ENCODE results near the gene ASXL1.

The ASXL1 gene

GRCh38 chr20:32325706-32326503 lies 32.2 kb upstream of the ASXL1 start:
- no peaks in the 10 kb centered on the region for H3K27me3 ChIP-seq (ENCODE audit: control insufficient read depth, insufficient read depth, low read length)
- H3K4me1 ChIP-seq (ENCODE audit: control insufficient read depth, insufficient read depth, low read length), result no peaks in the 10 kb centered on the region
- H3K36me3 ChIP-seq (ENCODE audit: control insufficient read depth, insufficient read depth, low read length), result no peaks in the 10 kb centered on the region
- no peak overlapping the region for H3K9ac ChIP-seq (ENCODE audit: low read depth, low read length)
- no peaks in the 10 kb centered on the region for H3K9me3 ChIP-seq (ENCODE audit: control insufficient read depth, insufficient read depth, low read length)
- H3K4me3 ChIP-seq (ENCODE audit: low read depth, low read length), result no peak overlapping the region

DNA sequence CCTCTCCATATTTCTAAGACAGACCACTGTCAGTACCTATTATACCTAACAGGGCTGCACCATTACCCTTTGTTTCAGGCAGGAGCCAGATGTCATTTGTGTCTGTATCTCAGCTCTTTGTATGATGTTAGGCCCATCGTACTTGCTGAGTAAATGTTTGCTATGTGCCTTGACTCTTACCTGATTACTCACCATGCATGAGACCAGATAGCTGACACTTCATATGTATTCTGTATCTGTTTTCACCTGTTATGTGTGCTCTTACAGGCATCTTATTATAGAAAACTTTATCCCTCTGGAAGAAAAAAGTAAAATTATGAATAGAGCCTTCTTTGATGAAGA lies 31.7 kb upstream of the ASXL1 start:
- H3K36me3 ChIP-seq (ENCODE audit: control insufficient read depth, insufficient read depth, low read length), result no peaks in the 10 kb centered on the region
- H3K4me3 ChIP-seq (ENCODE audit: low read depth, low read length), result no peak overlapping the region
- no peaks in the 10 kb centered on the region for H3K4me1 ChIP-seq (ENCODE audit: control insufficient read depth, insufficient read depth, low read length)

GRCh38 chr20:32327087-32327681 lies 30.9 kb upstream of the ASXL1 start:
- Histone ChIP-seq H3K4me3 (ENCODE audit: low read depth, low read length) (no peak overlapping the region), H3K4me1 (ENCODE audit: control insufficient read depth, insufficient read depth, low read length) (no peaks in the 10 kb centered on the region), H3K9me3 (ENCODE audit: control insufficient read depth, insufficient read depth, low read length) (no peaks in the 10 kb centered on the region), H3K27me3 (ENCODE audit: control insufficient read depth, insufficient read depth, low read length) (no peaks in the 10 kb centered on the region), H3K9ac (ENCODE audit: low read depth, low read length) (no peak overlapping the region), H3K36me3 (ENCODE audit: control insufficient read depth, insufficient read depth, low read length) (no peaks in the 10 kb centered on the region)

More for the DNA sequence above, 31.7 kb upstream of the ASXL1 start:
- H3K9me3 ChIP-seq (ENCODE audit: control insufficient read depth, insufficient read depth, low read length), result no peaks in the 10 kb centered on the region
- H3K9ac ChIP-seq (ENCODE audit: low read depth, low read length), result no peak overlapping the region
- H3K27me3 ChIP-seq (ENCODE audit: control insufficient read depth, insufficient read depth, low read length), result no peaks in the 10 kb centered on the region

- no peak overlapping the region for H3K9ac ChIP-seq (ENCODE audit: low read depth, low read length)
- no peaks in the 10 kb centered on the region for H3K27me3 ChIP-seq (ENCODE audit: control insufficient read depth, insufficient read depth, low read length)
These were observed 28.1 kb upstream of the ASXL1 start for GRCh38 chr20:32329817-32330554.

GRCh38 chr20:32330555-32330897 lies 27.6 kb upstream of the ASXL1 start:
- no peak overlapping the region for H3K4me3 ChIP-seq (ENCODE audit: low read depth, low read length)
- H3K4me1 ChIP-seq (ENCODE audit: control insufficient read depth, insufficient read depth, low read length), result no peaks in the 10 kb centered on the region
- no peaks in the 10 kb centered on the region for H3K9me3 ChIP-seq (ENCODE audit: control insufficient read depth, insufficient read depth, low read length)
- no peaks in the 10 kb centered on the region for H3K27me3 ChIP-seq (ENCODE audit: control insufficient read depth, insufficient read depth, low read length)
- H3K36me3 ChIP-seq (ENCODE audit: control insufficient read depth, insufficient read depth, low read length), result peaks cover 3% of the 10 kb centered on the region
- H3K9ac ChIP-seq (ENCODE audit: low read depth, low read length), result no peak overlapping the region

More at GRCh38 chr20:32329817-32330554, 28.1 kb upstream of the ASXL1 start:
- Histone ChIP-seq H3K36me3 (ENCODE audit: control insufficient read depth, insufficient read depth, low read length) (peaks cover 3% of the 10 kb centered on the region), H3K4me1 (ENCODE audit: control insufficient read depth, insufficient read depth, low read length) (no peaks in the 10 kb centered on the region), H3K4me3 (ENCODE audit: low read depth, low read length) (no peak overlapping the region), H3K9me3 (ENCODE audit: control insufficient read depth, insufficient read depth, low read length) (no peaks in the 10 kb centered on the region)

- no peak overlapping the region for H3K9ac ChIP-seq (ENCODE audit: low read depth, low read length)
- H3K36me3 ChIP-seq (ENCODE audit: control insufficient read depth, insufficient read depth, low read length), result peaks cover 3% of the 10 kb centered on the region
- no peaks in the 10 kb centered on the region for H3K4me1 ChIP-seq (ENCODE audit: control insufficient read depth, insufficient read depth, low read length)
- H3K27me3 ChIP-seq (ENCODE audit: control insufficient read depth, insufficient read depth, low read length), result no peaks in the 10 kb centered on the region
- no peaks in the 10 kb centered on the region for H3K9me3 ChIP-seq (ENCODE audit: control insufficient read depth, insufficient read depth, low read length)
- H3K4me3 ChIP-seq (ENCODE audit: low read depth, low read length), result no peak overlapping the region
These were observed 25.5 kb upstream of the ASXL1 start for GRCh38 chr20:32332614-32333013.

- H3K4me1 ChIP-seq (ENCODE audit: control insufficient read depth, insufficient read depth, low read length), result no peaks in the 10 kb centered on the region
- H3K9ac ChIP-seq (ENCODE audit: low read depth, low read length), result no peak overlapping the region
- H3K36me3 ChIP-seq (ENCODE audit: control insufficient read depth, insufficient read depth, low read length), result peaks cover 3% of the 10 kb centered on the region
- no peaks in the 10 kb centered on the region for H3K9me3 ChIP-seq (ENCODE audit: control insufficient read depth, insufficient read depth, low read length)
- H3K27me3 ChIP-seq (ENCODE audit: control insufficient read depth, insufficient read depth, low read length), result no peaks in the 10 kb centered on the region
- no peak overlapping the region for H3K4me3 ChIP-seq (ENCODE audit: low read depth, low read length)
These were observed 24.7 kb upstream of the ASXL1 start for GRCh38 chr20:32333181-32333987.

GRCh38 chr20:32333988-32334885 lies 23.9 kb upstream of the ASXL1 start:
- Histone ChIP-seq H3K4me3 (ENCODE audit: low read depth, low read length) (no peak overlapping the region), H3K4me1 (ENCODE audit: control insufficient read depth, insufficient read depth, low read length) (peaks cover 2% of the 10 kb centered on the region), H3K36me3 (ENCODE audit: control insufficient read depth, insufficient read depth, low read length) (peaks cover 3% of the 10 kb centered on the region), H3K9ac (ENCODE audit: low read depth, low read length) (no peak overlapping the region), H3K9me3 (ENCODE audit: control insufficient read depth, insufficient read depth, low read length) (no peaks in the 10 kb centered on the region), H3K27me3 (ENCODE audit: control insufficient read depth, insufficient read depth, low read length) (no peaks in the 10 kb centered on the region)

DNA sequence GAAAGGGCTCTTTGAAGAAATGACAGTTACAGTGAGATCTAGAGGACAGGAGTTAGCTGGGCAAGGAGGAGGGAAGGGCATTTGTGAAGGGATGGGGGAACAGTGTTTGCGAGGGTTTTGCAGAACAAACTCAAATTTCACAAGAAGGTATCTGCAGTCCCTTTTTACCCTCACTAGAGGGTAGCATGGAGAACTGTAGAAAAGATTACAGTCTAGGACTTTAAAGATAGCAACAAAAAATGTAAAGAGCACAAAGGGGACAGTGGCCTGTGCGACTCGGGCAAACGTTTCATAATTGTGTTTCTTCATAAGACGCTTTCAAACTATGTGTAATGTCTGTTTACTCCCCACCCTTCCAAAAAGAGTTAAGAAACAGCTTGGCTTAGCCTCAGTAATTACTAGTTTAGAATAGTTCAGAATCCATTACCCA lies 21.2 kb upstream of the ASXL1 start:
- no peaks in the 10 kb centered on the region for H3K27me3 ChIP-seq (ENCODE audit: control insufficient read depth, insufficient read depth, low read length)
- no peaks in the 10 kb centered on the region for H3K9me3 ChIP-seq (ENCODE audit: control insufficient read depth, insufficient read depth, low read length)
- H3K36me3 ChIP-seq (ENCODE audit: control insufficient read depth, insufficient read depth, low read length), result peaks cover 3% of the 10 kb centered on the region
- H3K9ac ChIP-seq (ENCODE audit: low read depth, low read length), result no peak overlapping the region
- H3K4me3 ChIP-seq (ENCODE audit: low read depth, low read length), result no peak overlapping the region
- H3K4me1 ChIP-seq (ENCODE audit: control insufficient read depth, insufficient read depth, low read length), result peaks cover 2% of the 10 kb centered on the region

GRCh38 chr20:32337937-32338661 lies 20.0 kb upstream of the ASXL1 start:
- peaks cover 2% of the 10 kb centered on the region for H3K4me1 ChIP-seq (ENCODE audit: control insufficient read depth, insufficient read depth, low read length)
- H3K9me3 ChIP-seq (ENCODE audit: control insufficient read depth, insufficient read depth, low read length), result no peaks in the 10 kb centered on the region
- H3K9ac ChIP-seq (ENCODE audit: low read depth, low read length), result no peak overlapping the region
- no peaks in the 10 kb centered on the region for H3K27me3 ChIP-seq (ENCODE audit: control insufficient read depth, insufficient read depth, low read length)
- H3K4me3 ChIP-seq (ENCODE audit: low read depth, low read length), result no peak overlapping the region
- H3K36me3 ChIP-seq (ENCODE audit: control insufficient read depth, insufficient read depth, low read length), result peaks cover 3% of the 10 kb centered on the region
